NCI-H2107 treated with DMSO at 0.1 percent for 48 hours (cell line): ENCODE measurements around the gene HOXA1.

Source experiments
- DNase-seq: peaks from one replicate; lab custom pipeline; 2025; ENCODE audit not compliant: unreplicated experiment; lab: John Stamatoyannopoulos, UW

Gene HOXA1

GRCh38 chr7:27094304-27095049 is 1.3 kb downstream of the HOXA1 start:
- no peak for DNase-seq

- no peak for DNase-seq
These were observed 2.5 kb downstream of the HOXA1 start for GRCh38 chr7:27093184-27093895.

- no peak for DNase-seq
These were observed 3.0 kb downstream of the HOXA1 start for GRCh38 chr7:27092819-27093110.

- no peak for DNase-seq
These were observed 3.6 kb downstream of the HOXA1 start for GRCh38 chr7:27091941-27092818.

- DNase-seq = peak; percentile 5
These were observed 4.7 kb downstream of the HOXA1 start for GRCh38 chr7:27091105-27091504.

GRCh38 chr7:27088002-27088922 is 7.5 kb downstream of the HOXA1 start:
- DNase-seq = no peak

GRCh38 chr7:27083646-27084045 is 12.2 kb downstream of the HOXA1 start:
- no peak for DNase-seq

- DNase-seq = no peak
These were observed 13.6 kb downstream of the HOXA1 start for GRCh38 chr7:27082171-27082570.

GRCh38 chr7:27080844-27081436 is 14.9 kb downstream of the HOXA1 start:
- DNase-seq = no peak

GRCh38 chr7:27079234-27079975 is 16.4 kb downstream of the HOXA1 start:
- no peak for DNase-seq

GRCh38 chr7:27078616-27079233 is 17.1 kb downstream of the HOXA1 start:
- DNase-seq = no peak

- DNase-seq = peak; percentile 63
These were observed 22.7 kb downstream of the HOXA1 start for GRCh38 chr7:27073076-27073475.

GRCh38 chr7:27071622-27072390 is 24.0 kb downstream of the HOXA1 start:
- peak; percentile 7 for DNase-seq

GRCh38 chr7:27068259-27068658 is 27.5 kb downstream of the HOXA1 start:
- DNase-seq = no peak

GRCh38 chr7:27066148-27066547 is 29.7 kb downstream of the HOXA1 start:
- no peak for DNase-seq

- DNase-seq = no peak
These were observed 30.1 kb downstream of the HOXA1 start for GRCh38 chr7:27065709-27066108.

GRCh38 chr7:27064661-27065060 is 31.1 kb downstream of the HOXA1 start:
- DNase-seq = no peak

GRCh38 chr7:27064159-27064558 is 31.6 kb downstream of the HOXA1 start:
- DNase-seq = no peak
